ENCODE results near the gene MYLK4. TPM values are rescaled to one million over a fixed set of nuclear protein-coding genes. Genes with fewer than 3 reads are reported as not detected.
A peak's percentile ranks its signal among the peaks of the same experiment; 100 is the strongest.

The MYLK4 gene
- total and polyA plus RNA-seq, 4 experiments from 2014 or later, result 0.04 to 0.42 (median 0.31) TPM

DNA sequence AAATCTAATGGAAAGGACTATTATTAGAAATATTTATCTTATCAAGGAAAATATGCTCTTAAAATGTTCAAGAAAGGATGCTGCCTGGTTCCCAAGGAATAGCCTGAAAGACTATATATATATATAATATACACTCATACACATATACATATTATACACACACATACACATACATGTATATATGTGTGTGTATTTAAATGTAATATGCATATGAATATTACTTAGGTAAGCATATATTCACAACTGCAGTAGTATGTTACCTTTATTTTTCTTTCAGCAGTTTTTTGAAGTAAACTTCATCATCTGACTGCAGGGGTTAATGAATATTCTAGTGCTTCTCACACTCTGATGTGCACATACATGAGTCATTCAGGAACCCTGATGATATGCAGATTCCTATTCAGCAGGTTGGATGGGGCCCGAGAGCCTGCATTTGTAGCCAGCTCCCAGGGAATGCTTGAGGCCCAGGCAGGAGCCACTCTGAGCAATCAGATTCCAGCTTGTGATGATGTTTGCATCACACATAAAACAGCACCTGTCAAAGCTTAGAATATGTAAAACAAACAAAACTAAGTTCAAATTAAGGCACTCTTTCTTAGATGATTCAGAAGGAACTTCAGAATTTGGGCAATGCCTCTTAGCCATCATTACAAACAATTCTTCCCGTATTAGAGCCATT is 16.1 kb downstream of the MYLK4 start:
- no peaks in the 10 kb centered on the region for H3K36me3 ChIP-seq (ENCODE audit: insufficient read depth, low read length)
- no peaks in the 10 kb centered on the region for H3K4me1 Mint-ChIP-seq
- H3K4me3 ChIP-seq (ENCODE audit: low read length in 2 of 2), result no peak overlapping the region
- no peak overlapping the region for H3K4me3 Mint-ChIP-seq
- H3K27ac ChIP-seq (ENCODE audit: low read depth, low read length), result no peak overlapping the region
- H3K9me3 ChIP-seq (ENCODE audit: control insufficient read depth in 1 of 2, low read length in 2 of 2), result no peaks in the 10 kb centered on the region
- intact Hi-C loops (cut with micrococcal nuclease), result no loop called here
- ChIA-PET POLR2A (ENCODE audit: partially characterized antibody) (no interaction called here), CTCF (ENCODE audit: partially characterized antibody) (interaction anchor here (2.8 to 7.0 kb wide), 2 partner anchors 11 to 15 kb away, joined by 8 to 83 read pairs; partner anchors contain the start of gene MYLK4)
- no peaks in the 10 kb centered on the region for H3K36me3 Mint-ChIP-seq
- no peaks in the 10 kb centered on the region for H3K27me3 ChIP-seq (ENCODE audit: insufficient read depth, low read length)
- no peaks in the 10 kb centered on the region for H3K9me3 Mint-ChIP-seq
- no peak overlapping the region for H3K27ac Mint-ChIP-seq
- no peaks in the 10 kb centered on the region for H3K4me1 ChIP-seq (ENCODE audit: insufficient read depth, low read length)
- peaks cover 2 to 4% of the 10 kb centered on the region in 2 donors for H3K27me3 Mint-ChIP-seq
- DNase-seq, result no peak

- no peak overlapping the region for H3K27ac ChIP-seq (ENCODE audit: low read depth, low read length)
These were observed 16.8 kb downstream of the MYLK4 start for GRCh38 chr6:2733736-2734480.

DNA sequence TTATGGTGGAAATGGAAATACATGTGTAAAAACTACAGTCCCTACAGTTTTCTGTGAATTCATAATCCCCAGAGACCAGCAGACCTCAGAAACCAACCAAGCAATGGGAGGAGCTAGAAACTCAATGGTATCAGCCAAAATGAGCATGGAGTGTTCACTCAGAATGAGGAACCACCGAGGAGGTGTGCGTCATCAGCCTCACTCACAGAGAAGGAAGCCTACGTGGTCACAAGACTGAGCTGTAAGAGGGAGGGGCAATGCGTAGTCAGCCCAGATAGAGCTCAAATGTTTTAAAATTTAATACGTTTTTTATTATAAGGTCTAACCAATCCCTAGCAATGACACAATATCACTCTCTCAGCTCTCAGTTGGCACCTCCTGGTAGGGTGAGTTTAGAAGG is 17.4 kb downstream of the MYLK4 start:
- no peaks in the 10 kb centered on the region for H3K9me3 Mint-ChIP-seq
- no peak overlapping the region for H3K4me3 ChIP-seq (ENCODE audit: low read length in 2 of 2)
- H3K36me3 ChIP-seq (ENCODE audit: insufficient read depth, low read length), result no peaks in the 10 kb centered on the region
- POLR2A ChIA-PET (ENCODE audit: partially characterized antibody), result no interaction called here
- no peaks in the 10 kb centered on the region for H3K27me3 ChIP-seq (ENCODE audit: insufficient read depth, low read length)
- peaks cover 5 to 8% of the 10 kb centered on the region in 2 donors for H3K27me3 Mint-ChIP-seq
- intact Hi-C loops (cut with micrococcal nuclease), result no loop called here
- peak in 4 of 5 donors; percentile 2 to 60 (median 8) for DNase-seq
- H3K36me3 Mint-ChIP-seq, result no peaks in the 10 kb centered on the region
- no peak overlapping the region for H3K4me3 Mint-ChIP-seq
- no peaks in the 10 kb centered on the region for H3K4me1 Mint-ChIP-seq
- no peaks in the 10 kb centered on the region for H3K4me1 ChIP-seq (ENCODE audit: insufficient read depth, low read length)
- H3K9me3 ChIP-seq (ENCODE audit: control insufficient read depth in 1 of 2, low read length in 2 of 2), result no peaks in the 10 kb centered on the region
- CTCF ChIA-PET (ENCODE audit: partially characterized antibody), result interaction anchor here (1.4 to 1.5 kb wide), 2 partner anchors 10 to 17 kb away, joined by 3 to 4 read pairs; partner anchors contain the start of gene MYLK4
- no peak overlapping the region for H3K27ac Mint-ChIP-seq
- H3K27ac ChIP-seq (ENCODE audit: low read depth, low read length), result no peak overlapping the region

More at GRCh38 chr6:2733736-2734480, 16.8 kb downstream of the MYLK4 start:
- Histone ChIP-seq H3K36me3 (ENCODE audit: insufficient read depth, low read length) (no peaks in the 10 kb centered on the region), H3K9me3 (ENCODE audit: control insufficient read depth in 1 of 2, low read length in 2 of 2) (no peaks in the 10 kb centered on the region), H3K4me1 (ENCODE audit: insufficient read depth, low read length) (no peaks in the 10 kb centered on the region), H3K27me3 (ENCODE audit: insufficient read depth, low read length) (no peaks in the 10 kb centered on the region), H3K4me3 (ENCODE audit: low read length in 2 of 2) (no peak overlapping the region)
- Mint-ChIP-seq H3K36me3 (no peaks in the 10 kb centered on the region), H3K9me3 (no peaks in the 10 kb centered on the region), H3K4me3 (no peak overlapping the region), H3K27me3 (peaks cover 5 to 6% of the 10 kb centered on the region in 2 donors), H3K4me1 (no peaks in the 10 kb centered on the region), H3K27ac (peak overlapping the region in 1 of 7 donors; percentile 13)
- DNase-seq, result no peak
- ChIA-PET POLR2A (ENCODE audit: partially characterized antibody) (no interaction called here), CTCF (ENCODE audit: partially characterized antibody) (interaction anchor here (1.4 to 1.5 kb wide), 2 partner anchors 11 to 16 kb away, joined by 3 to 4 read pairs; partner anchors contain the start of gene MYLK4)
- intact Hi-C loops (cut with micrococcal nuclease), result no loop called here

DNA sequence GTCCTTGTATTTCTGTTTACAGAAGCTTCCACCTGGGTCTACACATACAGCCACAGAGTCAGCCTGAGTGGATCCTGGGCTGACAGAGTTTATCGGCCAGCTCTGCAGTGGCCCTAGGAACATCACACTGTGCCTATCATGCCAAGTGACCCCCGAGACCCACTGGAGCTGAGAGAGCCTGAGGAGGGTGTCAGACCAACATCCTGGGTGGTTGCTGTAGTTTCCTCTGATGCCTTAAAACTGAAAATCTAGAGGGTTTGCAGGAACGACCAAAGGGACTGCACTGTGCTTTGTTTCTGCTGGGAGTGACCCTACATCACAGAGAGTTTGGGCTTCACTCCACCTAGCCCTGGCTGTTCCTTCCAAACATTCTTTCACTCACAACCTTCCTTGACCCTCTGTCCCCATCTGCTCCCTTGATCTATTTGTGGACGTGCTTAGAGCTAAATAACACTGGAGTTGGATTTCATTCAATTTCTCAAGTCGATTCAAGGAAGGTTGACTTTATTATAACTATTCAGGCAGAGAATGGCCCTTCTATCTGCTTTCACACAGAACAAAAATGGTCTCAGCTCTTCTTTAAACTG is 18.1 kb downstream of the MYLK4 start:
- Mint-ChIP-seq H3K27ac (no peak overlapping the region), H3K4me1 (no peaks in the 10 kb centered on the region), H3K27me3 (peaks cover 5 to 8% of the 10 kb centered on the region in 2 donors), H3K9me3 (no peaks in the 10 kb centered on the region), H3K4me3 (no peak overlapping the region), H3K36me3 (no peaks in the 10 kb centered on the region)
- ChIA-PET CTCF (ENCODE audit: partially characterized antibody) (interaction anchor here (1.4 to 1.5 kb wide), 2 partner anchors 10 to 18 kb away, joined by 3 to 4 read pairs; partner anchors contain the start of gene MYLK4), POLR2A (ENCODE audit: partially characterized antibody) (no interaction called here)
- no peak for DNase-seq
- no peaks in the 10 kb centered on the region for H3K4me1 ChIP-seq (ENCODE audit: insufficient read depth, low read length)
- no peak overlapping the region for H3K27ac ChIP-seq (ENCODE audit: low read depth, low read length)
- H3K9me3 ChIP-seq (ENCODE audit: control insufficient read depth in 1 of 2, low read length in 2 of 2), result no peaks in the 10 kb centered on the region
- intact Hi-C loops (cut with micrococcal nuclease), result no loop called here
- H3K36me3 ChIP-seq (ENCODE audit: insufficient read depth, low read length), result no peaks in the 10 kb centered on the region
- H3K27me3 ChIP-seq (ENCODE audit: insufficient read depth, low read length), result no peaks in the 10 kb centered on the region
- no peak overlapping the region for H3K4me3 ChIP-seq (ENCODE audit: low read length in 2 of 2)

DNA sequence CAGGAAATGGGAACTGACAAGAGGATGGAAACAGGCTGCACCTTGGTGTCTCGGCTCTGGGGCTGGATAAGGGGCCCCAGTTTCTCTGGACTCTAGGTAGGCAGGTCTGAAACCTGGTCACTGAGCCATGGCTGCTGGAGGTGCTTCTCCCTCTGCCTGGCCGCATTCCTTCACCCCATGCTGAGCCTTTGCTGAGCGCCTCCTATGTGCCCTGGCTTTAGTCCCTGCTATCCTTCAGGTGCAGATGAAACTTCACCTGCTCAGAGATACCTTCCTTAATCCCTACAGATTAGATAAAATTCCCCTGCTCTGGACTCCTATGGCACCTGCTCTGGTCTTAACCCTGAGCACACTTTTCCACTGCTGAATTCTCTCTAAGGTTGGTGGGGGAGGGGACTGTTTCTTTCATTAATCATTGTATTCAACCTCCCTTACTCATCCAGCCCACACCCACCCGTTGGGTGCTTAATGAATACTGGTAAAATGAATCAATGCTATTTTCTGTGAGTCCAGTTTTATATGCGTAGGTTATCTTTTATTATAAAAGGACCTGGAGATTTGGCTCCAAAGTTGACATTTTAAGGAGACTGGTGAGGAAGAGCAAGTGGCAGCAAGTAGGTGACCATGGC is 19.3 kb downstream of the MYLK4 start:
- H3K4me3 Mint-ChIP-seq, result no peak overlapping the region
- CTCF ChIA-PET (ENCODE audit: partially characterized antibody), result interaction anchor here (0.7 kb wide), 1 partner anchor 18 kb away, joined by 3 read pairs; no protein-coding TSS in a partner anchor

DNA sequence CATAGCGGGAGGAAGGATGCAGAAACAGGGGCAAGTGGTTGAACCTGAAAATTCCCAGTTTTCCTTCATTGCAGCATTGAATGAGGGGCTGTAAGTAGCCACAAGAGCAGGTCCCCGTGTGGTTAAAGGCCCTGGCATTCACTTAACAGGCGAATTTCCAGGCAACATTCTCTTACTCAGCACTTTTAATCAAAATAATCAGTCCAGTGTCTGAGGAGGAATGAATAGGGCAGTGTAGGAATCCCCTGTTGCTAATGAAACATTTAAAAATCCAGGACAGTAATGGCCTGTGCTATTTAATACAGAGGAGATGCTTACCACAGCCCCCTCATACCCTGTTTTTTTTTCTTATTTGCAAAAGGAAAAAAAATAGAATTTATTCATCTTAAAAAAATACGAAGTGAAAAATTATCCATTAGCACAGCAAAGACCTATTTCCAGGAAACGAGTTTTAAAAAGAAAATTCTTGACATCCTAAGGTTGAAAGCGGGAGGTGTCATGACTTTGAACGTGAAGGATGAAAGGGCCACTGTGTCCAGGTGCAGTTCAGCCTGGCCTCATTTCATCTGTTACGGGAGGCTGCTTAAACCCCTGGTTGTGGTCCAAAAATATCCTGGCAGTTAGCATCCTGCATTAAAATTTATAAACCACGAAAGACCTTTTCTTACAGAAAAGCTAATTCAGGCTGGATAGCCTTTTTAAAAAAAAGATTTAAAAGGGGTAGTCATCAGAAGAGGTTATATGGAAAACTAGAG is 20.2 kb downstream of the MYLK4 start:
- Mint-ChIP-seq H3K27me3 (peaks cover 5 to 9% of the 10 kb centered on the region in 2 donors), H3K9me3 (no peaks in the 10 kb centered on the region), H3K4me1 (no peaks in the 10 kb centered on the region), H3K36me3 (no peaks in the 10 kb centered on the region), H3K4me3 (no peak overlapping the region), H3K27ac (no peak overlapping the region)
- Histone ChIP-seq H3K9me3 (ENCODE audit: control insufficient read depth in 1 of 2, low read length in 2 of 2) (no peaks in the 10 kb centered on the region), H3K36me3 (ENCODE audit: insufficient read depth, low read length) (no peaks in the 10 kb centered on the region), H3K27me3 (ENCODE audit: insufficient read depth, low read length) (no peaks in the 10 kb centered on the region), H3K4me3 (ENCODE audit: low read length in 2 of 2) (no peak overlapping the region), H3K4me1 (ENCODE audit: insufficient read depth, low read length) (no peaks in the 10 kb centered on the region), H3K27ac (ENCODE audit: low read depth, low read length) (no peak overlapping the region)
- no peak for DNase-seq
- intact Hi-C loops (cut with micrococcal nuclease), result no loop called here
- ChIA-PET CTCF (ENCODE audit: partially characterized antibody) (no interaction called here), POLR2A (ENCODE audit: partially characterized antibody) (no interaction called here)

More for the DNA sequence above, 19.3 kb downstream of the MYLK4 start:
- H3K36me3 ChIP-seq (ENCODE audit: insufficient read depth, low read length), result no peaks in the 10 kb centered on the region
- Mint-ChIP-seq H3K27me3 (peaks cover 5 to 11% of the 10 kb centered on the region in 2 donors), H3K27ac (no peak overlapping the region), H3K36me3 (no peaks in the 10 kb centered on the region), H3K9me3 (no peaks in the 10 kb centered on the region), H3K4me1 (no peaks in the 10 kb centered on the region)
- H3K27ac ChIP-seq (ENCODE audit: low read depth, low read length), result no peak overlapping the region
- intact Hi-C loops (cut with micrococcal nuclease), result no loop called here
- H3K4me3 ChIP-seq (ENCODE audit: low read length in 2 of 2), result no peak overlapping the region
- DNase-seq, result no peak
- no peaks in the 10 kb centered on the region for H3K9me3 ChIP-seq (ENCODE audit: control insufficient read depth in 1 of 2, low read length in 2 of 2)
- H3K27me3 ChIP-seq (ENCODE audit: insufficient read depth, low read length), result no peaks in the 10 kb centered on the region
- POLR2A ChIA-PET (ENCODE audit: partially characterized antibody), result no interaction called here
- no peaks in the 10 kb centered on the region for H3K4me1 ChIP-seq (ENCODE audit: insufficient read depth, low read length)
